GM18511 (cell line): ENCODE data around the gene SLC2A9.

ENCODE experiments used
- ATAC-seq: cut with Tn5 transposase; IDR thresholded peaks from one replicate; pipeline ENCODE4 v1.9.1; 2021; ENCODE audit warnings: mild to moderate bottlenecking, moderate library complexity; ENCODE audit not compliant: unreplicated experiment

SLC2A9 gene

DNA sequence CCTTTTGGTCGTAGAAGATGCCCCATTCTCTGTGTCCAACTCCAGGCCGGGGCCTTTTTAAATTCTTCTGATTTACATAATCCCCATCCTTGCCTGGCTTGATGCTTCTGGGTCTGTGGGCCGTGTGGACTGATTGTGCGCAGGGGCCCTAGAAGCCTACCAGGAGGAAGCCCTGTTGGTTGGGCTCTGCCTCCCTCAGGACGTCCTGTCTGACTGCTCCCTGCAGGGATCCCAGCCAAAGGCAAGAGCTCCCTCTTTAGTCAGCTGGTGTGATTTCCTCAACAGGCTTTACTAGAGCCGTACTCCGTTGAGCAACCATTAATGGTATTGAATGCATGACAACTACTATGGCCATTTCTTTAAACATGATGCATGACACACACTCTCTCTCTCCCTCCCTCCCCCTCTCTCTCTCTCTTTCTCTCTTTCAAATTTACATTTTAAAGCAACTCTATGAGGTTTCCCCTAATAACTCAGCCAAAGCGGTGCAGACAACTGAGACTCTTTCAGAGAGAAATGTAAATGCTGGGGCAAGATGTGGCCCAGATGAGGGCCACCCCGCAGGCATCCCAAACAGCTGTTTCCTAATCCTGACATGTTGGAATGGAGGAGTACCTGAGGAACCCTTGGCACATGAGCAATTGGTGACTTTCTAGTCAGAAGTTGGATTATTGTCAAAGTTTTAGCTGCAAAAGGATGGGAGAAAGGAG is 122.5 kb downstream of the SLC2A9 start:
- ATAC-seq: no peak

- no peak for ATAC-seq
These were observed 126.0 kb downstream of the SLC2A9 start for GRCh38 chr4:9895333-9895705.

DNA sequence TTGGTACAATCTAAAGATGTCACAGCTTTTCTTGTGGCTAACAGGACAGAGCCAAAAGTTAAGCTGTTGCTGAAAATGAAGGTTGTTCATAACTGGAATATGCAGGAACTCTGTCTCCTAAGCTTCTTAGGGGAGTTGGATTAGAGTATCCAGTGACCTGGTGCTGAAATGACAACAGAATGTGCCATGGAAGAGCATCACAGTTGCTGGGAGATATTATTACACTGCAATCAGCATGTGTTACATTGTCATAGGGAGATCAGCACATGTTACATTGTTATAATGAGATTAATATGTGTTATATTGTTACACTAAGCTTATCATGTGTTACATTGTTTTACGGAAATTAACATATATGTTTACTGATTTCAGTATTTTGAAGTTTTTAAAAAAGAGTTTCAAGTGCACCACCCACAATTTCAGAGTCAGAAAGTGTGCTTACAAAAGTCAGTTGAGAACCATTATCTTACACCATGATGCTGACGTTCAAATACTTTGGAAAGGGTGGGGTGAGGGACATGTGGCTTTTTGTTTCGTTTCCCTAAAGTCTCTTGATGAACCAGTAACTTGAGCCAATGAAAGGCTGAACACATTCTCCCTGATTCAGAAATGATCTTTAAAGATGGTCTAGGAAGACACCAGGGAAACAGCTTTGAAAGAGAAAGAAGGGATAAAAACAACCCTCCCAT is 126.5 kb downstream of the SLC2A9 start:
- peak; percentile 57 for ATAC-seq

- no peak for ATAC-seq
These were observed 127.8 kb downstream of the SLC2A9 start for GRCh38 chr4:9893329-9894108.

DNA sequence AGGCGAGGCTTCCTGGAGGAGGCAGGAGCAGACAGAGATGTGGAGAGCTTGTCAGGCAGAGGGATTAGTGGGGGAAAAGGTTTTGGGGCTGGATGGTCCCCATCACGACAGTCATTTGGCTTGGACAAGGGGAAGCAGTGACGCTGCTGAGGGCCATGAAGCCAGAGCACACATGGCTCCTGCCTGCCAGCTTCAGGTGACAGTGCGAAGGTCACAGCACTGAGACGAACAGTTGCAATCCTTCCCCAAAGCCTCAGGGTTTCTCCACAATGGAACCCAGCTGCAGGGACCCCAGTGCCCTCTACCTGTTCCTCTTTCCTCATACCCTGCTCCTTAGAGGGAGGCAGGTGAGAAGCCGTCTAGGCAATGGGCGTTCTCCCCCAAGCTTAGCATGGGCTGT is 129.6 kb downstream of the SLC2A9 start:
- ATAC-seq: no peak

DNA sequence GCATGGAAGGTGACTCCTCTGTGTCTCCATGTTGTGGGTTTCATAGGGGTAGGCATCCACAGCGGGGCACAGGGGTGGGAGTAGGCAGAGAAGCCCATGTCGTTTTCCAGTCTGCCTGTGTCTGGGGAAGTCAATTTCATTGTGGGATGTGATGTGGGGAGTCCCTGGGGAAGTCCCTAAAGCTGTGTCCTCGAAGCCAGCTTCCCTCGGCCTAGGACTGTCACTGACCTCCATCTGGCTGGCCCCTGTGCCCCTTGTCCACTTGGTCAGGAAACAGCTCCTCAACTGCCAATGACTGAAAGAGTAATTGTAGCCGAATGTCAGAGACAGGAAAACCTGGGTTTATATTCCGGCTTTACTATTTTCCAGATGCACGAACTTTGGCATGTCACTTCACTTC is 130.2 kb downstream of the SLC2A9 start:
- ATAC-seq: no peak

DNA sequence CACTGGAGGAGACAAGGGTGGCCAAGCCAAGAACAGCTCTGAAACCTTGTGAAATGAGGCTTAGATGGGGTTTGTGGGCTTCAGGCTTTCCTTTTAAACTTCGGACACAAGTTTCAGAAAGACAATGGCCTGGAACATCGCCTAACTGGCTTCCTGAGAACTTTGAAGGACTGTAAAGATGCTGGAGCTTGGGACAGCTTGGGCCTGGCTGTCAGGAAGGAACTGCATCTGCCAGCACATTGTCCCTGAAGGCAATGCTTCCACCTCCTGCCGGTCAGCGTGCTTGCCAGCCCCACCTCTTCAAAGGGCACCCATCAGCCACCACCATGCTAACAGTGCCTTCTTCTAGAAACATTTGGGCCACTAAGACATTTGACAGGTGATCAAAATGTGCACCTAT is 132.0 kb downstream of the SLC2A9 start:
- ATAC-seq: no peak

DNA sequence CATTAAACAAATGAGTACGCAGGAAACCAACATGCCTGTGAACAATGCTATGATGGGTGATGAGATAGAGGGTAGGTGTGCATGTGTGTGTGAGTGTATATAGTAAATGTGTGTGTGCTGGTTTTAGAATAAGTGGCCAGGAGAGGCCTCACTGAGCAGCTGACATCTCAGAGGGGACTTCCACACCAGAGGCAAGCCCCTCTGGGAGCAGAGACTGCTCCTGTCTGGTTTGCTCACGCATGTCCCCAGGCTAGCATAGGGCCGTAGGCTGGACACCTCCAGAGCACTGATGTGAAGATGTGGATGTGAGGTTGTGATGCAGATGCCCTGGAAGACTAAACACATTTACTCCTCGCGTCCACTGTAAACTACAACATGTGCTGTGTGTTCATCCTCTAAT is 135.3 kb downstream of the SLC2A9 start:
- no peak for ATAC-seq

DNA sequence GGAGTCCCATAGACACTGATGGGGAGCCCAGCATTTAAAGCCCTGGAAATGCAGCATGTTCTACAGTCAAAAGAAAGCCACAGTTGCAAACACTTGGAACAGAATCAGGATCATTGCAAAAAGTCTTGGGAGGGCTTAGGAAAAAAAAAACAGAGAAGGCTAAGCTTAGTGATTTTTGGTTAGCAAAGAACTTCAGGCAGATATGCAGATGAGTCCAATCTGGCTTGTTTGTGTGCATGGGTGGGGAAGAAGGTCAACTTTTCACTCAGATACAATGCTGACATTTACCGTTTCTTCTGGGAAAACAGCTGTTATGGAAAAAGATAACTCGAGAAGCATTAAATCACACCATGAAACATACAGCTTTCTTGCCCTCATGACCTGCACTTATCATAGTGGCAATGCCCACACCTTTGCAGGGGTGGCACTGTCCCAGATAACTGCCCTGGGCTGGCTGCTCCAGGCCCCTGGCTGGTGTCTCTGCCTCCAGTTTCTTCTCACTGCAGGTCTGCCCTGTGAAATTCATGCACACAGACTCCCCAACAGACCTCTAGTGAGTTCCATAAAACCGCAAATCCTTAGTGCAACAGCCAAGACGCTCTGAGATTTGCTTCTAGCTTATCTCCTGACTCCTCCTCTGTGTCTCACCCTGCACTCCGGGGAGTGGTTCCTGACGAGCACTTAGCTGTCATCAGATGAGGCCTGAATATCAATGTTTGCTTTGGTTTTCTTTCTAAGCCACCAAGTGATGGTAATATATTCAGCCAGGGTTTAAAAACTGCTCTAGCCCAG is 140.7 kb downstream of the SLC2A9 start:
- ATAC-seq: no peak

- ATAC-seq: no peak
These were observed 144.2 kb downstream of the SLC2A9 start for GRCh38 chr4:9877123-9877522.

DNA sequence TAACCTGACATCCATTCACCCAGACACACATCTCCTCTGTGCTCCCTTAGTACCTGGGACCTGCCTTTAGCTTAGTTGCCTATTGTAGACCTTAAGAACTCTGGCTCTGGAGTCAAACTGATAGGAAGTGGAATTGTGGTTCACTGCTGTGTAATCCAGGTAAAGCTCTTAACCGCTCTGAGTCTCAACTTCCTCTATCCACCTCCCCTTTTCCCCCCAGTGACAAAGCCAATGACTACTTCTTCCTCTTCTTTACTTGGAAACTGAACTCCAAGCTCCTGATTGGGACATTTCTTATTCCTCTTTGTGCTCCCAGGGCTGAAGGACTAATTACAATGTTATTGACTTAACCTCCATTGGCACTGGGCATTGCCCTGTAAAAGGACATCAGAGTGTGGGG is 145.8 kb downstream of the SLC2A9 start:
- no peak for ATAC-seq

DNA sequence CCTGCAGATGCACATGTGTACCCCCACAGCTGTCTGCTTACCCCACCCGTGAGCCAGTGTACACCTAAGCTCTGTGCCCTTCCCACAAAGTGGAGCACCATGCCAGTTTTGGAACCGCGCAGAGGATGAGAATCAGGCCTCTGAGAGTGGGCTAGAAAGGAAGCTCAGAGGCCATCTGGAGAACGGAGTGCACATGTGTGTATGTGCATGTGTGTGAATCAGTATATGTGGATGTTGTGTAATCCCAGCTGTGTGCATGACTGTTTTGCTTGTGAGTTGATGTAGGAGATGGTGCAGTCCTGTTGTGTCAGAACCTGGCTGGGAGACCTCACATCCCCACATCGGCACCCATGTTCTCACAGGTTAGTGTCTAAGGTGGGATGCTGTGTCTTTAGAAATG is 146.9 kb downstream of the SLC2A9 start:
- ATAC-seq: no peak

DNA sequence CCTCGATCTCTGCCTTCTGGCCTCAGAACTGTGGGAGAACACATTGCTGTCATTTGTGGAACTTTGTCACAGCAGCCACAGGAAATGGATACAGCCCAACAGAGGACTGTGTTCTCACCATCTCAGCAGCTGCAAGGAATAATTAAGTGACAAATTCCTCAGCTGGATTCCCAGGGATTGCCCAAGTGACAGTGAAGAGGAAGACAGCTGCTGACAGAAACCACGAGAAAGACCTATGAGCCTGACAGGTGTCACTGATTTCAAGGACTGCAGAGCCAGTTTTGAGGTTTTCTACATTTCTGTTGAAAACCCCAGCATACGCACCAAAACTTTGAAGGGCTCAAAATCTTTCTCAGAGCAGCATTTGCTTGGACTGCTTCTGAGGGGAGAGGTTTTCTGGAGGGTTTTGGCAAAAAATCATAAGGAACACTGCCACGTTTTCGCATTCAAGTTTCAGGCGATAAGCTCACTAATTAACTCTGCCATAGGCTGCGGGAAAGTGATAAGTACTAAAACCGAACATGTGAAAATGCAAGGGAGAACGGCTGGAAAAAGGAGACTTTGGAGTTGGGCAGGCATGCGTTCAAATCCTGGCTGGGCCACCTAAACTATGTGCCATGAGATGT is 151.0 kb downstream of the SLC2A9 start:
- ATAC-seq: no peak

- no peak for ATAC-seq
These were observed 153.4 kb downstream of the SLC2A9 start for GRCh38 chr4:9867751-9868425.

DNA sequence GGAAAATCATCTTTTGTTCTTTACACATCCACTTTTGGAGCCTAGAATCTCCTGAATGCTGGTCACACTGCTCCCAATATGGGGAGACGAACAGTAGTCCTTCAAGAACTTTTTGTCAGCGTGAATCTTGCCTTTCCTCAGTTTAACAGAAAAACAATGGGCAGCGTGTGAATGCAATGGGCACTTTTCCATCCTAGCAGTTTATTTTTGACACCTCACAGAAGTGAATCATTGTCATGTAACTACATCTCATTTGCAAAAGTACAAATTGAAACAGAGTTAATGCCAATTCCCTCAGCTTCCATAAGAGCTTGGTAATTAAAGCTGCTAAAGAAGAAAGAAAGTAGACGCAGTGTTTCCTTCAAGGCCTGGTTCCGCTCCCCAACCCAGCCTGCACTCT is 154.4 kb downstream of the SLC2A9 start:
- ATAC-seq: no peak

- ATAC-seq: no peak
These were observed 159.7 kb downstream of the SLC2A9 start for GRCh38 chr4:9861561-9861960.

DNA sequence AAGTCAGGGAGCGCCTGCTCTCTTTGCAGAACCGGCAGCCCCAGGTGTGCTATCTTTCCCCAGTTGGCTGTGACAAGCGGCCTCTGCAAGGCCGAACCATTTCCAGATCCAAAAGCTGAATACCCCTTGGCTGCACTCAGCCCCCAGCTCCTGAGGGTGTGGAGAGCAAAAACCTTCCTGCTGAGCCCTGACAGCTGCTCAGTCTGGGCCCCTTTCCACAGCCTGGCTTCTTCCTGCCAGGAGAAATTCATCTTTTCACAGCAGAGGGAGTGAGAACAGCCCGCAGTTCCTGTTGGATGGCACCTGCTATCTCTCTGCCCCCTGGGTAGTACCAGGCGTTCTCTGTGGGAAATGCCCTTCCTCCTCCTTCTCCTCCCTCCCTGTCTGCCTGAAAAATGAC is 161.5 kb downstream of the SLC2A9 start:
- no peak for ATAC-seq

GRCh38 chr4:9849538-9849920 is 171.8 kb downstream of the SLC2A9 start:
- ATAC-seq: peak; percentile 58

- ATAC-seq: no peak
These were observed 173.1 kb downstream of the SLC2A9 start for GRCh38 chr4:9847968-9848748.
